K562 (cell line): ENCODE data around the gene NPAS1. TPM values are rescaled to one million over a fixed set of nuclear protein-coding genes. Genes with fewer than 3 reads are reported as not detected.

Source experiments
- ATAC-seq: fragments of 200-7000 bp; cut with Tn5 transposase; 3 replicates; pipeline ENCODE4 v1.9.1; 2020; ENCODE audit warnings: moderate library complexity
- BruUV-seq: library from RNA; stranded (reverse); fragments of 400-500 nt; replicated peaks from 2 replicates; lab custom pipeline; 2021; lab: Mats Ljungman, UMichigan
- CTCF ChIA-PET: fragments of 300-600 bp; formaldehyde crosslinking; extraction: SDS; loops from one replicate; lab custom pipeline; 2021; ENCODE audit warnings: low intra/inter-chr PET ratio; lab: Yijun Ruan, JAX
- POLR2A ChIA-PET: fragments of 300-600, 350-650 bp; sonication (Branson Sonifier 250); formaldehyde crosslinking; extraction: SDS; loops from one replicate; lab custom pipeline; 2021; ENCODE audit warnings: antibody characterized with exemption, inconsistent platforms; lab: Yijun Ruan, JAX
- DNase-seq, 4 experiments: peaks; one replicate each; pipeline versions ENCODE4 v3.0.0 to v3.0.0-alpha.2; 2011 to 2018; ENCODE audit warnings: low spot score in 3 of 4, mixed read lengths in 3 of 4; ENCODE audit errors: extremely low read depth in 1 of 4
- FAIRE-seq: peaks from 2 replicates; lab custom pipeline; 2011; peaks lifted over from hg19 to GRCh38; lab: Jason Lieb, UNC
- H2AFZ ChIP-seq: 2 replicates; pipeline ENCODE4 v1.6.0; 2011; ENCODE audit warnings: low read depth, low read length, control low read depth, inconsistent platforms
- H3K27ac ChIP-seq: fragments of 200-600 bp; 3 replicates; pipeline ENCODE4 v1.8.0; 2011; ENCODE audit warnings: low read depth, mild to moderate bottlenecking, control low read depth, inconsistent platforms, low read length, moderate library complexity, mixed read lengths; ENCODE audit errors: extremely low read depth
- H3K27me3 ChIP-seq, 2 experiments: fragments of 300-600 bp in 1 of 2; 2 replicates in 1 of 2; 3 replicates in 1 of 2; pipeline versions ENCODE4 v1.6.0 to v1.8.0; 2011; ENCODE audit warnings: inconsistent platforms in 2 of 2, low read length in 2 of 2, mild to moderate bottlenecking in 1 of 2, mixed read lengths in 1 of 2, moderate library complexity in 1 of 2; ENCODE audit not compliant: control insufficient read depth in 2 of 2, insufficient read depth in 2 of 2
- H3K36me3 ChIP-seq: fragments of 300-600 bp; 3 replicates; pipeline ENCODE4 v1.8.0; 2011; ENCODE audit warnings: mild to moderate bottlenecking, low read length, inconsistent platforms; ENCODE audit not compliant: control insufficient read depth, insufficient read depth
- H3K4me1 ChIP-seq, 2 experiments: fragments of 200-600 bp in 1 of 2; replicated peaks in 1 of 2; 2 replicates in 1 of 2; 3 replicates in 1 of 2; pipeline versions ENCODE4 v1.5.1 to v1.8.0; 2011; ENCODE audit warnings: inconsistent platforms in 2 of 2, low read length in 2 of 2, mild to moderate bottlenecking in 1 of 2, mixed read lengths in 1 of 2, moderate library complexity in 1 of 2; ENCODE audit not compliant: control insufficient read depth in 2 of 2, insufficient read depth in 2 of 2
- H3K4me2 ChIP-seq: 2 replicates; pipeline ENCODE4 v1.6.1; 2011; ENCODE audit warnings: low read length, control low read depth, inconsistent platforms, mixed read lengths; ENCODE audit not compliant: insufficient read depth
- H3K4me3 ChIP-seq: fragments of 200-600 bp; sonication (generic), shearing (Covaris generic); 2 replicates; pipeline ENCODE4 v1.5.1; 2016; ENCODE audit warnings: control low read depth, inconsistent platforms
- H3K79me2 ChIP-seq: fragments of 200-600 bp; 3 replicates; pipeline ENCODE4 v1.8.0; 2011; ENCODE audit warnings: low read length, inconsistent platforms; ENCODE audit not compliant: control insufficient read depth, insufficient read depth
- H3K9ac ChIP-seq, 2 experiments: 2 replicates each; pipeline versions ENCODE4 v1.6.0 to v1.6.1; 2011; ENCODE audit warnings: low read depth in 2 of 2, low read length in 2 of 2, control low read depth in 1 of 2, inconsistent platforms in 1 of 2, mild to moderate bottlenecking in 1 of 2, mixed read lengths in 1 of 2; ENCODE audit not compliant: insufficient read depth in 1 of 2
- H3K9me1 ChIP-seq: one replicate; pipeline ENCODE4 v1.6.0; 2011; ENCODE audit warnings: inconsistent platforms, mild to moderate bottlenecking, low read length, moderate library complexity; ENCODE audit not compliant: control insufficient read depth, insufficient read depth
- H3K9me3 ChIP-seq: replicated peaks from 2 replicates; pipeline ENCODE4 v1.5.1; 2011; ENCODE audit warnings: low read depth, low read length, inconsistent platforms; ENCODE audit not compliant: control insufficient read depth, insufficient read depth
- H4K20me1 ChIP-seq: replicated peaks from 2 replicates; pipeline ENCODE4 v1.6.1; 2011; ENCODE audit warnings: low read length, inconsistent platforms, mixed read lengths; ENCODE audit not compliant: control insufficient read depth, insufficient read depth
- HDAC3 ChIP-seq: fragments of 450-650 bp; IDR thresholded peaks from 2 replicates; pipeline ENCODE4 v1.6.1; 2018; ENCODE audit warnings: borderline replicate concordance, mild to moderate bottlenecking, moderate library complexity; ENCODE audit not compliant: partially characterized antibody
- SMC3 ChIP-seq: conservative IDR thresholded peaks from 2 replicates; pipeline ENCODE4 v1.6.1; 2011; ENCODE audit warnings: low read depth, low read length, improper control_type of control experiment; ENCODE audit not compliant: insufficient read depth
- SP1 ChIP-seq: sonication (generic); formaldehyde crosslinking; IDR thresholded peaks from 2 replicates; pipeline ENCODE4 v1.8.1; 2022; ENCODE audit warnings: mild to moderate bottlenecking, missing genetic modification reagents
- THRA ChIP-seq: fragments of 450-650 bp; IDR thresholded peaks from 2 replicates; pipeline ENCODE4 v1.6.1; 2017; ENCODE audit warnings: mild to moderate bottlenecking, moderate library complexity
- ZBTB11 ChIP-seq, 3 experiments: fragments of 200-800 bp in 1 of 3; fragments of 250-450 bp in 1 of 3; fragments of 450-650 bp in 1 of 3; sonication (Bioruptor Pico) in 1 of 3; sonication (Bioruptor generic) in 1 of 3; formaldehyde crosslinking in 1 of 3; IDR thresholded peaks; 2 replicates each; pipeline versions ENCODE4 v1.6.1 to v1.8.0; 2016 to 2022; ENCODE audit warnings: mild to moderate bottlenecking in 2 of 3, missing genetic modification characterization in 2 of 3, missing compliant biosample characterization in 1 of 3, moderate library complexity in 1 of 3
- ZKSCAN1 ChIP-seq: fragments of 150-350 bp; IDR thresholded peaks from 2 replicates; pipeline ENCODE4 v1.6.1; 2016; ENCODE audit warnings: low read depth, low read length
- WGBS: fragments of 100-300 bp; shearing (Covaris generic); methylation state at CpG from one replicate; pipeline ENCODE4 v1.1.6; 2016; ENCODE audit warnings: low coverage, mixed read lengths; ENCODE audit not compliant: insufficient coverage; ENCODE audit errors: missing lambda C conversion rate; 5-methylcytosine and 5-hydroxymethylcytosine counted together
- in situ Hi-C: fragments of 300-500 bp; cut with MboI; formaldehyde crosslinking; loops from 4 replicates; pipeline ENCODE4 v1.15.0; 2018; ENCODE audit warnings: inconsistent platforms, mixed read lengths
- intact Hi-C: fragments of 100-400 bp; cut with micrococcal nuclease; formaldehyde crosslinking; loops from 2 replicates; pipeline ENCODE4 v1.14.2; 2022
- polyA plus RNA-seq, 8 experiments: library from polyadenylated mRNA; depleted of rRNA in 4 of 8; stranded (reverse) in 5 of 8; unstranded in 3 of 8; fragments of >200 nt; fragmentation: Nextera tagmentation in 2 of 8; fragmentation: Illumina TruSeq in 1 of 8; extraction: Ambion mirVana in 2 of 8; extraction: Trizol in 1 of 8; gene quantifications; 2 replicates each; pipeline versions ENCODE4 v1.2.1 to v1.2.3, GENCODE V29; 2011 to 2014; ENCODE audit warnings: inconsistent platforms in 1 of 8, missing spikeins in 1 of 8
- total RNA-seq, 7 experiments: library from RNA; depleted of rRNA in 6 of 7; stranded (reverse); fragments of >200 nt in 6 of 7; fragmentation: Illumina TruSeq in 2 of 7; extraction: Trizol in 2 of 7; gene quantifications; 2 replicates each; pipeline versions ENCODE4 v1.2.1 to v1.2.3, GENCODE V29; 2011 to 2021; ENCODE audit warnings: low replicate concordance in 1 of 7

Gene NPAS1
- total and polyA plus RNA-seq, 9 of the 15 experiments (the other 6 are each of a cell fraction or from before 2014, with no cell fraction given), result 0.58 to 5.3 (median 2.0) TPM; not detected in 2

- no TSS peak for BruUV-seq
- FAIRE-seq (no peak), DNase-seq (no peak), ATAC-seq (no peak)
- no peaks in the 10 kb centered on the region for H3K9me3 ChIP-seq
- H3K27ac ChIP-seq, result no peak overlapping the region
- no peak overlapping the region for H3K4me2 ChIP-seq
- no peak overlapping the region for H3K4me3 ChIP-seq
- H3K36me3 ChIP-seq, result peaks cover 93% of the 10 kb centered on the region; the same call in 2 of the 3 replicates
- CTCF ChIA-PET, result no interaction called here
- no peaks in the 10 kb centered on the region for H4K20me1 ChIP-seq
- H3K27me3 ChIP-seq, result no peaks in the 10 kb centered on the region
- H3K4me1 ChIP-seq, result peaks cover 0 to 10% of the 10 kb centered on the region in 2 experiments; a peak in 2 of 5 replicates
- H3K9ac ChIP-seq, result peak overlapping the region in 1 of 2 experiments; percentile 43; a peak in 1 of 4 replicates
- POLR2A ChIA-PET, result no interaction called here
- no peaks in the 10 kb centered on the region; the same call in 1 of the 3 replicates for H3K79me2 ChIP-seq
- TF ChIP-seq ZKSCAN1 (no peak), SMC3 (no peak), THRA (no peak), ZBTB11 (CRISPR knock-in tag; IDR thresholded peaks at IDR 0.05) (no peak), SP1 (CRISPR knock-in tag) (no peak), HDAC3 (no peak)
- WGBS, result 96% methylated on average over 8 of the region's 9 CpGs
- intact Hi-C loops (no loop called here), in situ Hi-C loops (no loop called here)
- H3K9me1 ChIP-seq, result no peaks in the 10 kb centered on the region
- no peak overlapping the region for H2AFZ ChIP-seq
These were observed 55.0 kb downstream of the NPAS1 start for GRCh38 chr19:47074621-47075020.
